Tibial nerve (tissue), 4 donors: ENCODE results near the gene NKG7.

Experiments used
- CTCF ChIP-seq, 5 experiments: fragments of 200-600 bp in 3 of 5; fragments of 450-650 bp in 2 of 5; sonication (generic) in 3 of 5; IDR thresholded peaks; one replicate each; pipeline ENCODE4 v1.5.1; 2016 to 2019; ENCODE audit warnings: antibody characterized with exemption in 5 of 5, mild to moderate bottlenecking in 3 of 5, moderate library complexity in 2 of 5
- EP300 ChIP-seq, 2 donors: sonication (generic); formaldehyde crosslinking; IDR thresholded peaks; one replicate each; pipeline ENCODE4 v1.6.1; 2017; ENCODE audit warnings: antibody characterized with exemption in 2 of 2, mild to moderate bottlenecking in 1 of 2
- POLR2A ChIP-seq, 2 donors: fragments of 450-650 bp; IDR thresholded peaks; one replicate each; pipeline ENCODE4 v1.6.1; 2017; ENCODE audit warnings: antibody characterized with exemption in 2 of 2, mild to moderate bottlenecking in 2 of 2, moderate library complexity in 2 of 2

GRCh38 chr19:51382004-51382403 is 9.6 kb upstream of the NKG7 start:
- TF ChIP-seq CTCF (IDR thresholded peaks at IDR 0.05) (no peak), EP300 (IDR thresholded peaks at IDR 0.05) (no peak), POLR2A (IDR thresholded peaks at IDR 0.05) (no peak)
